ENCODE results near the gene TBC1D7.

The TBC1D7 gene

GRCh38 chr6:13294499-13295069, 33.8 kb downstream of the TBC1D7 start:
- DNase-seq (ENCODE audit: low read depth in 2 of 2), result no peak

- DNase-seq (ENCODE audit: low read depth in 2 of 2), result no peak
Measured at GRCh38 chr6:13292774-13293173, 35.6 kb downstream of the TBC1D7 start.

DNA sequence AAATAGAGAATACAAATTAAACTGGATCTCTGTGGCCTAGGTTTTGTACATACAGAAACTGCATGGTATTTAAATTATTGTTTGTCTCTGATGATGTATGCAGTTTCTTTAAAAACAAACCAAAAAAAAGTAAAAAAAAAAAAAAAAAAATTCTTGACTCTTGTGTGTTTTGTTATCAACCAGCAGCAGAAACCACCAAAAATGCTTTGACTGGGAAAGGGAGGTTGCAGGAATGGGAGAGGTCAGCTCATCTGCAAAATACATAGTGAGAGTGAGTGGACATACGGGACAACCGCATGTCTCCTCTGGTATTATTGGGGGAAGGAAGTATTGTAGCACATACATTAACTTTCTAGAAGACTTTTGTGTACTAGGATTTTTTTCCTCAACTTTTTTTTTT, 38.0 kb downstream of the TBC1D7 start:
- DNase-seq (ENCODE audit: low read depth in 2 of 2), result no peak

DNA sequence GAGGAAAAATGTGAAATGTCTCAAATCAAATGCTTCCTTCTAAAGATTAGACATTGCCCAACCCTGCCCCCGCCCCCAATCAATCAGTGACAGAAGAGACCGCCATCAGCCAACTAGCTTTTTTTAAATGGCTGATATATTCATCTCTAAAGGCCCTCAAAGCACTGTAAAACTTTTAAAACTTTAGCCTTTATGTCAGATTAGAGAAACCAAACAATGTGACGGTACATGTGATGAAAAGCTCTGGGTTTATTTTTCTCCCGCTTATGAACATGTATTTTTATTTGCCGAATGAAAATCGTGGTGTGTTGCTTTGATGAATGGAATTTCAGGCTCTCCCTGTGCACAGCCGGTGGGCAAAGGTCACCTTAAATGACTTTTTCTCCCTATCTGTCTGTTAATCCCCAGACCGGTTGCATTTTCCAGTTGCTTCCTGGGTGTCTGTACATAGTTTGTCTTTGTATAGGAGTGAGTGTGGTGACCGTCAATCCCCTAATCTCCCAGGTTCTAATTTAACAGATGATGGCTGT, 38.5 kb downstream of the TBC1D7 start:
- no peak for DNase-seq (ENCODE audit: low read depth in 2 of 2)

DNA sequence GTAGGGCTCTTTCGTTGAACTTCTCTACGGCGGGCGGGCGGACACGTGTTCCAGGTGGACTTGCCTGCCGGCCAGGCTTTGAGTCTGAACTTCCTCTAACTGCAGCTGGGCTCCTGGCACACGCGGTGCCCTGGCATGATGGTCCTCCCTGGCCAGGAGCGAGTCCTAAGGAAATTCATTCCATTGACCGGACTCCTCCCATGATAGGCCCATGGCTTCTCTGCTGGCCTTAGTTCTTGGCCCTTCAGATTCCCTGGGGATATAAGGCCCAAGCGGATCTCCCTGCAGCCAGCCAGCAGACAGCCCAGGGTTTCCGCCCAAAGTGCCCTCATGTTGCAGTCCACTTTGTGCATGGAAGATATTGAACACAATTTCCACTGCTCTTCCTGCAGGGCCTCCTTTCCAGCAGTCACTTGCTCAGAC, 39.4 kb downstream of the TBC1D7 start:
- no peak for DNase-seq (ENCODE audit: low read depth in 2 of 2)

- DNase-seq (ENCODE audit: low read depth in 2 of 2), result no peak
Measured at GRCh38 chr6:13288481-13288880, 39.9 kb downstream of the TBC1D7 start.

DNA sequence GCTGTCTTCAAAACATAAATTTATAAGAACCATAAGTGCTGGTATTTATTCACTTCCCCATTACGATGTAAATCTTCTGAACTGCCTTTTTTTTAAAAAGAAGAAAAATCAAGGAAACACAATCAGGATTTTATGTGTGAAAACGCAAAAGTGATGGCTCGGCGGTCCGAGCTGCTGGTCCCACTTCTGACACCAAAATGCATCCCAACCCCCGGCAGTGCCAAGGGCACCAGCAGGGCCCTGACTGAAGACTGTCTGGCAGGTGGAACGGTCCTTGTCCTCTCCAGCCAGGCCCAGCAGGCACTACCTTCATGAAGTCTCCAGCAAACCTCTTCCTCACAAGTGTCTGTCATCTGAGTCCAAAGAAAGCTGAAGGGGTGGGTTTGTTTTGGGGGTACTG, 41.2 kb downstream of the TBC1D7 start:
- DNase-seq (ENCODE audit: low read depth in 2 of 2), result no peak

- no peak for DNase-seq (ENCODE audit: low read depth in 2 of 2)
Measured at GRCh38 chr6:13286181-13286580, 42.2 kb downstream of the TBC1D7 start.

DNA sequence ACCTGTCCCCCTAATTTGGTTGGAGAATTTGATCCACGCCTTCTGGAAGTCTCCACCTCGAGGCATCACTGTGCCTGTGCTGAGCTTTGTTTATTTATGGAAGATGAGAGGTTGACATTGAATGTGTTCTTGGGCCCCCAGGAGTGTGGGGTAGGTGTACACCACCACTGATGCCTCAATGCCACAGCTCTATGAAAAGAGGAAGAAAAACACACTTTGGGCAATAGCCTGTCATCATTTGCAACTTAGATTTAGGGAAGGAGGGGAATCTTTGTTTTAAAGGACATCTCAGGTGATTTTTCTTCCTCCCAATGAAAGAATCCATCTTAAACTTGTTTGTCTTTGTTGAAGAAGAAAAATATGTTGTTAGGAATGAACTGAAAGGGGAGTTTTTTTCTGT, 42.6 kb downstream of the TBC1D7 start:
- DNase-seq (ENCODE audit: low read depth in 2 of 2), result no peak

- DNase-seq (ENCODE audit: low read depth in 2 of 2), result no peak
Measured at GRCh38 chr6:13284646-13285045, 43.7 kb downstream of the TBC1D7 start.

DNA sequence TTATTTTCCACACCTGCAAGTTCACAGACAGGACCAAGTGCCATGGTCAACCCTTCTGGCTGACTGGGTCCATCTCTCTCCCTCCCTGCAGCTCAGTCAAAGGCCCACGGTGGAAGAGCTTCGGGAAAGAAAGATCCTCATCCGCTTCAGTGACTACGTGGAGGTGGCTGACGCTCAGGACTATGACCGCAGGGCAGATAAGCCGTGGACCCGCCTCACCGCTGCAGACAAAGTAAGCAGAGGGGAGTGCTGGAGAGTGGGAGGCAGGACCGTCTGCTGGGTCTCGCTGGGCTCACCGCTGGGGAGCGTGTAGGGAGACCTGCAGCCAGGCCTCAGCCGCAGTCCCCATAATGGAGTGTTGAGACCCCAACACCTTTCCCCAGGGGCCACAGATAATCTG, 45.0 kb downstream of the TBC1D7 start:
- no peak for DNase-seq (ENCODE audit: low read depth in 2 of 2)

DNA sequence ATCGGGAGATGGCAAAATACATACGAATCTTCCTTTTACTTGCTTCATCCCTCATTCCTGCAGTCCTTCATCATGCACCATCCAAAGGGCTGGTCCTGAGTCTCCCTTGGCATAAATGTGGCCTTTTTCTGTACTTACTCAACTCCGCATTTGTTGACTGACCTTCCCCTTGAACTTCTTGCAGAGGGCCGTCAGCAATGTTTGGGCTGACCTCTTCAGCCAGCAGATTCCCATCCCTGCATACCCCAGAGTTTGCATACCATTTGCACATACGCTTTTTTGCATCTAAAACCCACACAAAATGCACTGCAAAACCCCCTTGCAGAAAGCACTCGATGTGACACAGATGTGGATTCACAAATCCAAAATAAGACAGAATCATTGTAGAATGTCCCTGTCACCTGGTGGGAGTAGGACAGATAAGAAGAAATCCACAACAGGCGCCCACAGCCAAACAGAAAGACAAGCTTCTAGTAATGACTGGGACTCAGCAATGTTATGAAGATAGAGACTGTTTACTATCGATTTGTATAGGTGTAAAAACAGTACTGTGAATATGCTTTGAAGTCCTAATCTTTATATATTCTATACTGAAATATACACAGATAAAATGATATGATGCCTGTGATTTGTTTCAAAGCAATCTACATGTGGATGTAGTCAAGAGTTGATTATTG, 45.8 kb downstream of the TBC1D7 start:
- no peak for DNase-seq (ENCODE audit: low read depth in 2 of 2)

GRCh38 chr6:13281686-13282085, 46.7 kb downstream of the TBC1D7 start:
- no peak for DNase-seq (ENCODE audit: low read depth in 2 of 2)

- no peak for DNase-seq (ENCODE audit: low read depth in 2 of 2)
Measured at GRCh38 chr6:13280254-13280653, 48.1 kb downstream of the TBC1D7 start.

DNA sequence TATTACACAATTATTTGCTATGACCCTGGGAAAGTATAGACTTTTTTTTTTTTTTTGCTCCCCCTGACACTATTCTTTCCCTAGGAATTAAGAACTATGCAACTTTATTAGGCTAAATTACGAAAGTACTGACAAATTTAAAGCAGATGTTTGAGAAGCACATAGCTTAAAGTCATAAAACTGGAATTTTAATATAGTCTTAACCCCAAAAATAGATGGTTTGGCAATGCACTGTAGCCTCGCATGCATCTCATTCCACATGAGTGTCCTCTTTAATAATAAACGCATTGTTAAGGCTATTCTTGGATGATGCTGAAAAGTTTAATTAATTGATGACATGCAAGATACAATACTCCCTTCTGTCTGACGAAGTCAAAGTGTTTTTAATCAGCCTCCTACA, 49.3 kb downstream of the TBC1D7 start:
- DNase-seq (ENCODE audit: low read depth in 2 of 2), result no peak

DNA sequence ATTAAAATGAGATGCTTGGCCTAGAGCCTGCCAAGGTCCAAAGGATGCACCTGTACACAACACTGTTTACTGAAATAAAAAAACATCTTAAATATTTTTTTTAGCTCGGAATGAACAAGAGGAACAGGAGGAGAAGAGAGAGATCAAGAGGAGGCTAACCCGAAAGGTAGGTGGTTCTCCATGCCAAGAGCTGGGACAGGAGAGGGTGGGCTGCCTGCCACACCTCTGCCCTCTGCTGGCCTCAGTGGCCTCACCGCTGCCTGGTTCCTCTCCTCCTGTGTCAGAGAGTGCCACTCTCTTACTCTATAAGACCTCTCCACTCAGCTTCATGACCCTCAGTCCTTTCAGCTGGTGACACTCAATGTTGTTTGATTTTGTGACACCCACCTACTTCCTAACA, 50.2 kb downstream of the TBC1D7 start:
- DNase-seq (ENCODE audit: low read depth in 2 of 2), result no peak

DNA sequence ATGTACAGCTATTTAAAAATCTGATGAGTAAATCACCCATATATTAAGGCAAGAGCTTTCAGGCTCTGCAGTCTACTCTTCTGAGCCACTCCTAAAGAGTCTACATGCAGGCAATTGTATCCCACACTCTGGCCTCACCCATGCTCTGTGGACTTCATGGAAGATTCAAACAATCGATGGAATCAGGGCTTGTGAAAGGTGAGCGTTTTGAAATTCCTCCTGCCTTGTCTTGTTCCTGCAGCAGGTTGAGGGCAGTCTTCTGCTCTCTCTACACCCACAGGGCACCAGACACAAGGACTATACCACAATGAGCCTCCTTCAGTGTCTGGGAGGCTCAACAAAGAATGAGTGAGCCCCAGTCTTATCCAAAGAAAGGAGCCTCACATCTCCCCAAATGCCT, 51.1 kb downstream of the TBC1D7 start:
- DNase-seq (ENCODE audit: low read depth in 2 of 2), result no peak

DNA sequence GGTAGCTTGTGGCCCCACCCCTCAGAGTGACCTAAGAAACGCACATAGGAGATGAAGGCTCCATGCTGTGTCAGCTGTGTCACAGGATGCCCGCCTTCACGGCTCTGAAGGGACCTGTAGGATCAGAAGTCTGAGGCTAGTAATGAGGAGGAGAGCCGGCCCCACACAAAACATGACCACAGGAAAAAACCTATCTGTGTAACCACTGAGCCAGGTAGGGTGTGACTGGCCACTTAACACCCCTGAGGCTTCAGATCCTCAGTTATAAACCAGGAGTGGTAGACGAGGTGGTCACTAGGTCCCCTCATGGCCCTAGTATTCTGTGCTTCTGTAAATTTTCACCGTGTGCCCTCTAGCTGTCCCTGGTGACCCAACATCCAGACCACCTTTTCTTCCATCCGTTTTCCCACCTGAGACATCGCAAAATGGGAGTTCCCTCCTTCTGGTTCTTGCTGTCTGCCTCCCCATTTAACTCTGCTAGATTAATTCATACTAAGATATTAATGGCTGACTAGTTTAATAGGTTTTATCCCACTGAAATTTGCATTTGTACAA, 52.8 kb downstream of the TBC1D7 start:
- DNase-seq (ENCODE audit: low read depth in 2 of 2), result no peak

DNA sequence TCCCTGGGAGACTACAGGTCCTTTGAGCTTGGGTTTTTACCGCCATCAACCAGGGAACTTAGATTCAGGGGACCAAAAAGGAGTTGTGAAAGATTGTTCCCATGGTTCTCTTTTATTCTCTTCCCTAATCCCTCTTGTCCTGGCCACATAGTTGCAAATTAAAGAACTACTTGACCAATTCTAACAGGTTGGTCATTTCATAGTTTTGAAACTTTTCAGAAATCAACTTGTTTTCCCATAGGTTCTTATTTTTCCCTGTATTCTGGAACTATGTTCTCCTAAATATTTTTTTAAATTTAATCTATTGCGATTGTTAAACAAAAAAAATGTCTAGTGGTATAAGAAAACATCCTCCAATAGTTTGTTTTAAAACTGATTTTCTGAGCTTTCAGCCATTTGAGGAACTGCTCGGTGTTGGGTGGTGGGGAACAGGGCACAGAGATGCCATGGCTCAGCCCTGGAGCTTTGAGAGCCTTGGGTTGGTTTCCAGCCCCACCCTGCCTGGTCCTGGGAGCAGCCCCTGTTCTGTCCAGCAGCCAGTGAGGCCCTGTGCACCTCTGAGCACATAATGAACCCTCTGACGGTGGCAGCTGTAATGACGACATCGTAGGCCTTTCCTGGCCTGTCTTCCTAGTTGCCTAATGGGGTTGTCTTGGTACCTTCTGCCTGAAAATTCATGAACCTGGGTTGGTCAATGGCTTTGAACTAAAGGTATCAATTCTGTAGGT, 53.5 kb downstream of the TBC1D7 start:
- DNase-seq (ENCODE audit: low read depth in 2 of 2), result no peak

GRCh38 chr6:13273931-13274706, 54.2 kb downstream of the TBC1D7 start:
- peak; percentile 3 to 26 for DNase-seq (ENCODE audit: low read depth in 2 of 2)

- no peak for DNase-seq (ENCODE audit: low read depth in 2 of 2)
Measured at GRCh38 chr6:13273202-13273930, 55.0 kb downstream of the TBC1D7 start.
